H9 (cell line): ENCODE data around the gene DCAF4L1. TPM values are rescaled to one million over a fixed set of nuclear protein-coding genes. Genes with fewer than 3 reads are reported as not detected.

Source experiments
- DNase-seq: peaks from one replicate; pipeline ENCODE4 v3.0.0-alpha.2; 2017
- H2AFZ ChIP-seq: one replicate; pipeline ENCODE4 v1.6.1; 2013; ENCODE audit warnings: mild to moderate bottlenecking, low read length, control low read depth, moderate library complexity
- H2AK5ac ChIP-seq: 2 replicates; pipeline ENCODE4 v1.6.1; 2013; ENCODE audit warnings: low read length, control low read depth, mixed read lengths; ENCODE audit not compliant: insufficient read length
- H2BK120ac ChIP-seq: one replicate; pipeline ENCODE4 v1.6.1; 2013; ENCODE audit warnings: low read depth, mild to moderate bottlenecking, low read length, control low read depth, inconsistent platforms; ENCODE audit not compliant: poor library complexity, severe bottlenecking
- H2BK12ac ChIP-seq: 2 replicates; pipeline ENCODE4 v1.6.1; 2013; ENCODE audit warnings: low read length, control low read depth, mixed read lengths, low read depth; ENCODE audit not compliant: insufficient read length
- H2BK15ac ChIP-seq: 2 replicates; pipeline ENCODE4 v1.6.1; 2013; ENCODE audit warnings: low read depth, low read length, control low read depth
- H2BK20ac ChIP-seq: one replicate; pipeline ENCODE4 v1.6.1; 2013; ENCODE audit warnings: low read depth, mild to moderate bottlenecking, low read length, control low read depth, inconsistent platforms; ENCODE audit not compliant: poor library complexity, severe bottlenecking
- H2BK5ac ChIP-seq: 2 replicates; pipeline ENCODE4 v1.6.1; 2013; ENCODE audit warnings: low read length, control low read depth, mixed read lengths; ENCODE audit not compliant: insufficient read length
- H3K14ac ChIP-seq: 2 replicates; pipeline ENCODE4 v1.6.1; 2013; ENCODE audit warnings: low read length, control low read depth; ENCODE audit not compliant: insufficient read depth
- H3K18ac ChIP-seq: 2 replicates; pipeline ENCODE4 v1.6.1; 2013; ENCODE audit warnings: low read depth, mild to moderate bottlenecking, mixed read lengths, low read length, control low read depth; ENCODE audit not compliant: insufficient read length
- H3K23ac ChIP-seq: 2 replicates; pipeline ENCODE4 v1.6.1; 2013; ENCODE audit warnings: low read length, control low read depth, mixed read lengths, low read depth; ENCODE audit not compliant: insufficient read length
- H3K23me2 ChIP-seq: 2 replicates; pipeline ENCODE4 v1.6.1; 2013; ENCODE audit warnings: low read depth, mild to moderate bottlenecking, mixed read lengths, low read length, control low read depth; ENCODE audit not compliant: insufficient read length, poor library complexity, severe bottlenecking
- H3K27ac ChIP-seq: 2 replicates; pipeline ENCODE4 v1.5.1; 2013; ENCODE audit warnings: low read length, control low read depth, mixed read lengths, low read depth; ENCODE audit not compliant: insufficient read length
- H3K27me3 ChIP-seq: 2 replicates; pipeline ENCODE4 v1.6.1; 2013; ENCODE audit warnings: low read length, control low read depth, inconsistent platforms; ENCODE audit not compliant: insufficient read depth
- H3K4ac ChIP-seq: 2 replicates; pipeline ENCODE4 v1.6.1; 2013; ENCODE audit warnings: low read depth, mild to moderate bottlenecking, control low read depth, inconsistent platforms, low read length, moderate library complexity
- H3K4me1 ChIP-seq: 2 replicates; pipeline ENCODE4 v1.6.1; 2013; ENCODE audit warnings: low read length, control low read depth, inconsistent platforms; ENCODE audit not compliant: insufficient read depth
- H3K4me2 ChIP-seq: 2 replicates; pipeline ENCODE4 v1.6.1; 2013; ENCODE audit warnings: low read length, control low read depth, mixed read lengths; ENCODE audit not compliant: insufficient read length, insufficient read depth
- H3K56ac ChIP-seq: 2 replicates; pipeline ENCODE4 v1.6.1; 2013; ENCODE audit warnings: low read depth, mild to moderate bottlenecking, mixed read lengths, low read length, control low read depth; ENCODE audit not compliant: insufficient read length
- H3K79me1 ChIP-seq: 2 replicates; pipeline ENCODE4 v1.6.1; 2013; ENCODE audit warnings: low read depth, mild to moderate bottlenecking, moderate library complexity, low read length, control low read depth, inconsistent platforms; ENCODE audit not compliant: insufficient read depth, poor library complexity, severe bottlenecking
- H3K79me2 ChIP-seq: 2 replicates; pipeline ENCODE4 v1.6.1; 2013; ENCODE audit warnings: low read length, control low read depth, inconsistent platforms; ENCODE audit not compliant: insufficient read depth
- H3K9ac ChIP-seq: 2 replicates; pipeline ENCODE4 v1.6.1; 2013; ENCODE audit warnings: low read length, control low read depth, mixed read lengths; ENCODE audit not compliant: insufficient read length; ENCODE audit errors: extremely low read depth
- H3K9me3 ChIP-seq: one replicate; pipeline ENCODE4 v1.6.1; 2013; ENCODE audit warnings: low read depth, low read length, inconsistent platforms; ENCODE audit not compliant: control insufficient read depth
- H3T11ph ChIP-seq: one replicate; pipeline ENCODE4 v1.6.1; 2013; ENCODE audit warnings: mild to moderate bottlenecking, low read length, control low read depth, inconsistent platforms
- H4K20me1 ChIP-seq: one replicate; pipeline ENCODE4 v1.6.1; 2013; ENCODE audit not compliant: control insufficient read depth, insufficient read length, insufficient read depth
- H4K5ac ChIP-seq: 2 replicates; pipeline ENCODE4 v1.6.1; 2013; ENCODE audit warnings: low read depth, mild to moderate bottlenecking, mixed read lengths, low read length, control low read depth; ENCODE audit not compliant: insufficient read length
- H4K8ac ChIP-seq: replicated peaks from 2 replicates; pipeline ENCODE4 v1.6.1; 2013; ENCODE audit warnings: low read length, control low read depth, mixed read lengths, low read depth; ENCODE audit not compliant: insufficient read length
- H4K91ac ChIP-seq: 2 replicates; pipeline ENCODE4 v1.6.1; 2013; ENCODE audit warnings: low read depth, mild to moderate bottlenecking, moderate library complexity, mixed read lengths, low read length, control low read depth; ENCODE audit not compliant: insufficient read length
- H3K27ac Mint-ChIP-seq, 3 experiments: 2 replicates in 2 of 3; 3 replicates in 1 of 3; pipeline ENCODE4 v1.8.0; 2020 to 2021; ENCODE audit warnings: mixed read lengths in 3 of 3, mild to moderate bottlenecking in 1 of 3, moderate library complexity in 1 of 3
- H3K27me3 Mint-ChIP-seq: 2 replicates; pipeline ENCODE4 v1.8.0; 2021; ENCODE audit warnings: low read depth, mild to moderate bottlenecking, moderate library complexity, mixed read lengths
- H3K36me3 Mint-ChIP-seq, 3 experiments: 2 replicates in 2 of 3; 3 replicates in 1 of 3; pipeline ENCODE4 v1.8.0; 2020 to 2021; ENCODE audit warnings: low read depth in 3 of 3, mixed read lengths in 3 of 3; ENCODE audit not compliant: insufficient read depth in 1 of 3
- H3K4me1 Mint-ChIP-seq, 2 experiments: 2 replicates each; pipeline ENCODE4 v1.8.0; 2020; ENCODE audit warnings: mixed read lengths in 2 of 2
- H3K4me3 Mint-ChIP-seq, 2 experiments: 2 replicates in 1 of 2; 3 replicates in 1 of 2; pipeline ENCODE4 v1.8.0; 2020 to 2021; ENCODE audit warnings: mild to moderate bottlenecking in 2 of 2, mixed read lengths in 2 of 2, moderate library complexity in 1 of 2
- H3K9me3 Mint-ChIP-seq, 2 experiments: 2 replicates in 1 of 2; 3 replicates in 1 of 2; pipeline ENCODE4 v1.8.0; 2020; ENCODE audit warnings: mild to moderate bottlenecking in 2 of 2, mixed read lengths in 2 of 2, moderate library complexity in 1 of 2
- CTCF ChIP-seq: fragments of 200-600 bp; sonication (generic); conservative IDR thresholded peaks from 3 replicates; pipeline ENCODE4 v1.8.0; 2021; ENCODE audit warnings: antibody characterized with exemption, mild to moderate bottlenecking
- WGBS: extraction: QIAGEN DNeasy Blood & Tissue Kit; methylation state at CpG from one replicate; pipeline ENCODE4 v1.1.7; 2013; ENCODE audit warnings: missing lambda C conversion rate, low lambda C conversion rate, mixed read lengths; ENCODE audit not compliant: insufficient read length; ENCODE audit errors: extremely low coverage; 5-methylcytosine and 5-hydroxymethylcytosine counted together
- total RNA-seq: library from RNA; stranded (reverse); gene quantifications from 2 replicates; pipeline ENCODE4 v1.2.1, GENCODE V29; 2021

Gene DCAF4L1
- total RNA-seq, 1 experiment from 2014 or later: 0.07 TPM

DNA sequence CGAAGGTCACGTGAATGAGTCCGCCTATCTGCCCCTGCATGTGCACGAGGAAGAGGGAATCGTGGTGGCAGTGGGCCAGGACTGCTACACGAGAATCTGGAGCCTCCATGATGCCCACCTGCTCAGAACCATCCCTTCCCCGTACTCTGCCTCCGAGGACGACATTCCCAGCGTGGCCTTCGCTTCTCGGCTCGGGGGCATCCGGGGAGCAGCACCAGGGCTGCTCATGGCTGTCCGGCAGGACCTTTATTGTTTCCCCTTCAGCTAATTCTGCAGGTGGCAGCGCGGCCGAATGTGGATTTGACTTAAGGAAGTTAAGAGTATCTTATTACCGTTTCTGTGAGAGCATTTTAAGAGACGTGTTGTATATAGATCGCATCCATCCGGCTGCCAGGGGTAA lies 1.2 kb downstream of the DCAF4L1 start:
- Histone ChIP-seq H3T11ph (no peak overlapping the region), H4K8ac (no peak overlapping the region), H3K9ac (no peak overlapping the region), H3K18ac (no peak overlapping the region), H3K23ac (no peak overlapping the region), H4K91ac (no peak overlapping the region), H2BK120ac (no peak overlapping the region), H4K20me1 (no peaks in the 10 kb centered on the region), H3K79me1 (no peaks in the 10 kb centered on the region), H2BK15ac (no peak overlapping the region), H3K4ac (no peak overlapping the region), H4K5ac (no peak overlapping the region), H3K9me3 (no peaks in the 10 kb centered on the region), H2AFZ (no peak overlapping the region), H3K23me2 (no peaks in the 10 kb centered on the region), H3K27ac (no peak overlapping the region), H2BK12ac (no peak overlapping the region), H3K14ac (no peak overlapping the region), H2BK5ac (no peak overlapping the region), H3K27me3 (no peaks in the 10 kb centered on the region), H3K79me2 (no peaks in the 10 kb centered on the region), H2BK20ac (no peak overlapping the region), H2AK5ac (no peak overlapping the region), H3K4me1 (peaks cover 5% of the 10 kb centered on the region; the same call in 1 of the 2 replicates), H3K4me2 (no peak overlapping the region), H3K56ac (no peak overlapping the region)
- no CpG with 5 or more reads among the region's 22 CpGs for WGBS
- no peak for DNase-seq
- no peak for TF ChIP-seq CTCF
- Mint-ChIP-seq H3K4me3 (no peak overlapping the region), H3K27me3 (peaks cover 6% of the 10 kb centered on the region; the same call in 1 of the 2 replicates), H3K36me3 (no peaks in the 10 kb centered on the region; a peak in 2 of 7 replicates), H3K27ac (peak overlapping the region in 1 of 3 experiments; percentile 38; a peak in 1 of 7 replicates), H3K4me1 (peaks cover 40 to 46% of the 10 kb centered on the region in 2 experiments), H3K9me3 (no peaks in the 10 kb centered on the region)
